Skeletal muscle satellite cell (primary cell): ENCODE results near the gene GPC6.

Experiments
- H3K27me3 ChIP-seq: 2 replicates; pipeline ENCODE4 v1.7.0; 2013; ENCODE audit warnings: low read length; ENCODE audit not compliant: control insufficient read depth, insufficient read depth
- H3K36me3 ChIP-seq: 2 replicates; pipeline ENCODE4 v1.7.0; 2013; ENCODE audit warnings: mild to moderate bottlenecking, control low read depth, low read length; ENCODE audit not compliant: insufficient read depth
- H3K4me1 ChIP-seq: 2 replicates; pipeline ENCODE4 v1.7.0; 2013; ENCODE audit warnings: low read length; ENCODE audit not compliant: control insufficient read depth, insufficient read depth
- H3K4me2 ChIP-seq: 2 replicates; pipeline ENCODE4 v1.7.0; 2013; ENCODE audit warnings: mild to moderate bottlenecking, low read length
- H3K4me3 ChIP-seq: 2 replicates; pipeline ENCODE4 v1.7.0; 2013; ENCODE audit warnings: low read length
- H3K9ac ChIP-seq: 2 replicates; pipeline ENCODE4 v1.7.0; 2013; ENCODE audit warnings: mild to moderate bottlenecking, low read depth, low read length, moderate library complexity
- H3K9me3 ChIP-seq: replicated peaks from 2 replicates; pipeline ENCODE4 v1.7.0; 2013; ENCODE audit warnings: mild to moderate bottlenecking, control low read depth, low read length

Gene GPC6

DNA sequence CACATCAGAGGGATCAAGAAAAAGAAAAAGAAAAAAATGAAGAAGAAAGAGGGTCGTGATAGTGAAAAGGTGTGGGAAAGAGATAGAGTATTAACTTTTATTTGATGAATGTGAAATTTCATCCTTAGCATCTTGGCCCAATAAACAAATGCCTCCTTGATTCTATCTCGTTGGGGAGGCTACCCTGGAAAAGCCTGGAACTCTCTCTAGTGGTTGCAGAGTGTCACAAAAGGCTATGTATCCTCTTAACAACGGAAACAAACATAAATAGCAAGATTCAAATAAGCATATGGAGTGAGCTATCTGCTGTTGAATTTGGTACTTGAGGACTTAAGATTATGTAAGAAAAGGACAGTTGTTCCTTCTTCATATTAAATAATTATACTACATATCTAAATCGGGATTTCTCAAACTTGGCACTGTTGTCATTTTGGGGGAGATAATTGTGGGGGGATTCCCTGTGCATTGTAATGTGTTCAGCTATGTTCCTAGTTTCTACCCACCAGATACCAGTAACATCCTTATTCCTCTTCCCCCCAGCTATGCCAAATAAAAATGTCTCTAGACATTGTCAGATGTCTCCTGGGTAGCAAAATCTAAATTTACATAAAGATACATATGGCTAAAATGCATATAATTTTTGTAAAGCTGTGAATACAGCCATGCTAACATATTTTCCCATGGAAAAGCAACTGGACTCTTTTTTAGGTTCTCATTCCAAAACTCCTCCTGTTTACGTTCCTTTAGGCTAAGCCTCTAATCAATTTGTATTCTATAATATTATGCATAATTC lies 695.7 kb downstream of the GPC6 start:
- Histone ChIP-seq H3K4me1 (no peaks in the 10 kb centered on the region), H3K9me3 (no peaks in the 10 kb centered on the region), H3K4me3 (no peak overlapping the region), H3K36me3 (no peaks in the 10 kb centered on the region), H3K9ac (no peak overlapping the region), H3K27me3 (no peaks in the 10 kb centered on the region), H3K4me2 (no peak overlapping the region)

DNA sequence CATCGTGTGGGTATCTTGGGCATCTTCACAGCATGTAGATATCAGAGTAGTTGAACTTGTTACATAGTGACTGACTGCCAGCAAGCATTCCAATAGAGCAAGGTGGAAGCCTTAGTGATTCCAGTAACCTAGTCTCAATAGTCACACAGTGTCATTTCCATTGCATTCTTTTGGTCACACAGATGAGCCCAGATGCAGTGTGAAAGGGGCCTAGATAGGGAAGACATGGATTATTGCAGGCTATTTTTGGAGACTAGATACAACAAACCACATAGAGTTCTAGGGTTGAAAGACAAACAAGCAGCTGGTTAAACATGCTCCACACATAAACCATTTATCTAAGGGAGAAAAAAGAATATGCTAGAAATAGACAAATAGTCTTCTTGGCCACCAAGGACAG lies 699.4 kb downstream of the GPC6 start:
- no peaks in the 10 kb centered on the region for H3K27me3 ChIP-seq

DNA sequence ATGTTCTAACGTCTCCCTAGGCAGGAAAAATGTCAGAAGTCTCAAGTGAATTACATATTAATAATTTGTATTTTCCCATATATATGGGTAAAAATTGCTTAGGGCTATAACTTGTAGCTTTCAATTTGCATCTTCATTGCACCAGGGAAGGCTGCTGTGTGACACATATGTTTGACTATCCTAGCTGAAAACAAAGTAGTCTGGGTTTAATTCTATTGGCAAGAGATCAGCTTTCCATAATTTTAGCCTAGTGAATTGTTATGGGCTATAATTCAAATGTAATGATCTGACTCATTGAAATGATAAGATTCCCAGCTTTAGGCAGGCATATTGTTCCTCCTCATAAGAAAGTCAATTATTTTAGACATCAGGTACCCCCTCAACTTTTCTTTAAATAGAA lies 699.8 kb downstream of the GPC6 start:
- Histone ChIP-seq H3K27me3 (no peaks in the 10 kb centered on the region), H3K4me2 (no peak overlapping the region), H3K36me3 (no peaks in the 10 kb centered on the region), H3K4me3 (no peak overlapping the region), H3K9ac (no peak overlapping the region), H3K9me3 (no peaks in the 10 kb centered on the region), H3K4me1 (no peaks in the 10 kb centered on the region)

More for the DNA sequence above, 699.4 kb downstream of the GPC6 start:
- Histone ChIP-seq H3K4me2 (no peak overlapping the region), H3K4me3 (no peak overlapping the region), H3K9ac (no peak overlapping the region), H3K9me3 (no peaks in the 10 kb centered on the region), H3K4me1 (no peaks in the 10 kb centered on the region), H3K36me3 (no peaks in the 10 kb centered on the region)

DNA sequence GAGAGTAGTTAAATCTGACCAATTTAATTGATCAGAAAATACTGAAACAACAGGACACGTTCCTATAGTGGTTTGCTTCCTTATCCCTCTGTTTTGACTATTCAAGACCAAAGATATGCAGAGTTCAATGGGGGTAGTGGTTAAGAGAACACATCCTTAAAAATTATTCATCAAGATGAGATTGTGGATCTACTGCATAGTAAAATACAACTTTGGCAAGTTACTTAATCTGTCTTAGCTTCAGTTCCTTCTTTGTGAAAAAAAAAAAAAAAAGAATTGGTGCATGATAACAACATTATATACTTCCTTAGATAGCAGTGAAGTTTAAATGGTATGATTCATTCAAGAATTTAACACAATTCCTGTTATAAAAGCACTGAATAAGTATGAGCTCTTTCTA lies 700.8 kb downstream of the GPC6 start:
- Histone ChIP-seq H3K4me1 (no peaks in the 10 kb centered on the region), H3K9me3 (no peaks in the 10 kb centered on the region), H3K9ac (no peak overlapping the region), H3K4me3 (no peak overlapping the region), H3K36me3 (no peaks in the 10 kb centered on the region), H3K4me2 (no peak overlapping the region), H3K27me3 (no peaks in the 10 kb centered on the region)

DNA sequence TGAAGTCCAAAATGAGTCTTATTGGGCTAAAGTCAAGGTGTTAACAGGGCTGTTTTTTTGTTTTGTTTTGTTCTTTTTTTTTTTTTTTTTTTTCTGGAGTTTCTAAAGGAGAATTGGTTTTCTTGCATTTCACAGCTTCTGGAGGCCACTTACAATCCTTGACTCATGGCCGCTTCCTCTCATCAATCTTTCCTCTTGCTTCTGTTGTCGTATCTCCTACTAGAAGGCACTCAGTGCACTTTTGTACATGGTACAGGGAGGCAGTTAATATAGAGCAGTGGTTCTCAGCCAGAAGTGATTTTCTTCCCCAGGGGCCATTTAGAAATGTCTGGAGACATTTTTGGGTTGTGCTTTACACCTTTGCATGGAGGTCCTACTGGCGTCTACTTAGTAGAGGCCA lies 706.3 kb downstream of the GPC6 start:
- Histone ChIP-seq H3K4me2 (no peak overlapping the region), H3K9ac (no peak overlapping the region), H3K9me3 (no peaks in the 10 kb centered on the region), H3K4me3 (no peak overlapping the region), H3K36me3 (no peaks in the 10 kb centered on the region), H3K4me1 (no peaks in the 10 kb centered on the region), H3K27me3 (no peaks in the 10 kb centered on the region)

DNA sequence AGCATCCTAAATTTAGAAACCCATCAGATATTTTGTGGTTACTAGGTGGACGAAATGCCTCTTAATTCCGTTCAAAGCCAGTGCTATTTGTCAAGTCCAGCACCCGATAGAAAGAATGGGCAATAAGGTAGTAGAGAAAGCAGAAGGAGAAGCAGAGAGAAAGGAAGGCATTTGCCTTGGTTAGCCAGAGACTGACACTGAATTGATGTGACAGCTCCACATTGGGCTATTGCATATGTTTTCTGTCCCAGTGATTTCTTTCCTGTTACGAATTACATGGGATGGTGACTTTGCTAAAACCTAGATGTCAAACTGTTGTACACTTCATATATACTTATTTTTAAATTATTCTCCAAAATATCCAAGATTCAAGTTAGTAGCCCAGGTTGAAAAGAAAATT lies 710.3 kb downstream of the GPC6 start:
- Histone ChIP-seq H3K27me3 (no peaks in the 10 kb centered on the region), H3K4me2 (no peak overlapping the region), H3K4me3 (no peak overlapping the region), H3K4me1 (no peaks in the 10 kb centered on the region), H3K9me3 (no peaks in the 10 kb centered on the region), H3K9ac (no peak overlapping the region), H3K36me3 (no peaks in the 10 kb centered on the region)

DNA sequence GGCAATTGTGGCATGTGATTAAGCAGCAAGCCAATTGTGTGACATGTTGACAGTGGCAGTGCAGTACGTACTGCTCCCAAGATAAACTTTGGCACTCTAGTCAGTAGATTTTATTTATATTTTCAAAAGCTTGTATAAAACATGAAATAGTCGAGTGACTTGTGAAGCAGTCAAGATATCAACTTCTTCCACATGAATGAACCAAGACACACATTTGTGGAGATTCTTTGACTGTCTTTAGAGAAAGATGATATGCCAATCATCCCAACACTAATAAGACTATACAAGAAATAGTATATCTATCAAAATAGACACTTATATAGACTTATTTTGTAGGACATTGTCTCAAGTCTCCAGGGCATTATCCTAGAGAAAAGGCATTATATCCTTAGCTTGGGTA lies 714.8 kb downstream of the GPC6 start:
- Histone ChIP-seq H3K27me3 (no peaks in the 10 kb centered on the region), H3K9ac (no peak overlapping the region), H3K36me3 (no peaks in the 10 kb centered on the region), H3K4me1 (no peaks in the 10 kb centered on the region), H3K4me3 (no peak overlapping the region), H3K9me3 (no peaks in the 10 kb centered on the region), H3K4me2 (no peak overlapping the region)

DNA sequence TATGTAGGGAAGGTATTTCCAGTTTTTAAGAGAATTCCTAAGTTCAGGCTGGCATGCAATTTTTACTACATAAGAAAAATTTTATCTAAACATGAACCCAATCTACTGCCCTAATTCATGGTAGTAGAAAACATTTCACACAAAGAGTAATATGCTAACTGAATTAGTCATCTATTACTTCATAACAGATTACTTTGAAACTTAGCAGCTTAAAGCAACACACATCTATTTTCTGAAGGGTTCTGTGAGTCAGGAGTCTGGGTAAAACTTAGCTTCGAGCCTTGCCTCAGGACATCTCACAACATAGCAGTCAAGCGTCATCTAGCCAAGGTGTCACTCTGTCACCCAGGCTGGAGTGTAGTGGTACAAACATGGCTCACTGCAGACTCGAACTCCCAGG lies 715.4 kb downstream of the GPC6 start:
- Histone ChIP-seq H3K4me3 (no peak overlapping the region), H3K36me3 (no peaks in the 10 kb centered on the region), H3K27me3 (no peaks in the 10 kb centered on the region), H3K9me3 (no peaks in the 10 kb centered on the region), H3K9ac (no peak overlapping the region), H3K4me2 (no peak overlapping the region), H3K4me1 (no peaks in the 10 kb centered on the region)

DNA sequence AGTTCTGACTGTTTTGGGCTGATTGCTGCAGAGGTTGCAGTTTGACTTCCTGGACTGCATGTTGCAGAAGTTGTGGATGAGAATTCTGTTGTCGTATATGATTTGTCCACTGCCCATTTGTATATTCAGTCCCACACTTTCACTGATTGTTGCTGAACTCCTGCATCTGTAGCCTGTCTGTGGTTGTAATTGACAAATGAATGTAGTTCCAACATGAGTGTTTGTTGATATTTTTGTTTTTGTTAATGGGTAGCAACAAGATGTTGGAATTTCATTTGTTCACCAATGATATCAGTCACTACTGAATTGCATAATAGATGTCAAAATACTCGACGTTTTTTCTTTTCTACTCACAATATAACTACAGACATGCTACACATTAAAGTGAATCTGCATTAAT lies 719.0 kb downstream of the GPC6 start:
- H3K9me3 ChIP-seq: no peaks in the 10 kb centered on the region
- H3K36me3 ChIP-seq: no peaks in the 10 kb centered on the region
- H3K4me1 ChIP-seq: no peaks in the 10 kb centered on the region
- no peak overlapping the region for H3K9ac ChIP-seq
- no peaks in the 10 kb centered on the region for H3K27me3 ChIP-seq
- H3K4me2 ChIP-seq: no peak overlapping the region
- H3K4me3 ChIP-seq: no peak overlapping the region

DNA sequence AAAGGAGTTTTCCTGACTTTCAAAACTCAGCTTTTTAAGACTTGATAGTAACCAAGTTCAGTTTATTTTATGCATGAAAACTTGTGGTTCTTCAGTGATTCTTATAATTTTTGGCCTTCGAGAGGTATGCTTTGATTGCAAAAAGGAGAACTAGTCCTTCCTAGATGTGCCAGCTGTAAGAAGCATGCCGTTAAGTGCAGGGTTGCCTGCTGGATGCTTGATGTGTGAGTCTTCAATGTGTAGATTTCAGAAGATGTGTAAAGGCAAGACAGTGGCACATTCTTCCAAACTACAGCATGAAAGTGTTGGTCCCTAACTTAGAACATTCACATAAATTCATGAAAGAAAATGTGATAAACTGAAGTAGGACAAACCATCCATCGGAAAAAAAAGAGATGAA lies 720.4 kb downstream of the GPC6 start:
- Histone ChIP-seq H3K27me3 (no peaks in the 10 kb centered on the region), H3K4me2 (no peak overlapping the region), H3K9me3 (no peaks in the 10 kb centered on the region), H3K4me3 (no peak overlapping the region), H3K9ac (no peak overlapping the region), H3K36me3 (no peaks in the 10 kb centered on the region), H3K4me1 (no peaks in the 10 kb centered on the region)

DNA sequence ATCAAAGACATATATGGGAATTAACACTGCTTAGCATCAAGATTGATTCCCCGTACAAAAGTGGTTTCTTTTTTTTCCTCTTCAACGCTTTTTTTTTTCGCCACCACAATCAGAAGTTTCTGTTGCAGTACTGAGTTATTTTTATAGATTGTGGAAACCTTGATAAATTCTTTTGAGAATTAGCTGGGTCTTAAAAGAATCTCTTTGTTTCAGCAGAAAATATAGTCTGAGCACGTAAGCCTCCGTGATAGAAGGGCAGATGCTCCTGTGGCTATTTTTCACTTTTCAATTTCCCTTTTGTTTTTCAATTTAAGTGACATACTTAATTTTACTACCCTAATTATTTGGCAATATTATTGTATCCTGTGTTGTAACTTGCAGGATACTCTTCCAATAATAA lies 721.0 kb downstream of the GPC6 start:
- Histone ChIP-seq H3K27me3 (no peaks in the 10 kb centered on the region), H3K9me3 (no peaks in the 10 kb centered on the region), H3K36me3 (no peaks in the 10 kb centered on the region), H3K4me2 (no peak overlapping the region), H3K9ac (no peak overlapping the region), H3K4me1 (no peaks in the 10 kb centered on the region), H3K4me3 (no peak overlapping the region)

DNA sequence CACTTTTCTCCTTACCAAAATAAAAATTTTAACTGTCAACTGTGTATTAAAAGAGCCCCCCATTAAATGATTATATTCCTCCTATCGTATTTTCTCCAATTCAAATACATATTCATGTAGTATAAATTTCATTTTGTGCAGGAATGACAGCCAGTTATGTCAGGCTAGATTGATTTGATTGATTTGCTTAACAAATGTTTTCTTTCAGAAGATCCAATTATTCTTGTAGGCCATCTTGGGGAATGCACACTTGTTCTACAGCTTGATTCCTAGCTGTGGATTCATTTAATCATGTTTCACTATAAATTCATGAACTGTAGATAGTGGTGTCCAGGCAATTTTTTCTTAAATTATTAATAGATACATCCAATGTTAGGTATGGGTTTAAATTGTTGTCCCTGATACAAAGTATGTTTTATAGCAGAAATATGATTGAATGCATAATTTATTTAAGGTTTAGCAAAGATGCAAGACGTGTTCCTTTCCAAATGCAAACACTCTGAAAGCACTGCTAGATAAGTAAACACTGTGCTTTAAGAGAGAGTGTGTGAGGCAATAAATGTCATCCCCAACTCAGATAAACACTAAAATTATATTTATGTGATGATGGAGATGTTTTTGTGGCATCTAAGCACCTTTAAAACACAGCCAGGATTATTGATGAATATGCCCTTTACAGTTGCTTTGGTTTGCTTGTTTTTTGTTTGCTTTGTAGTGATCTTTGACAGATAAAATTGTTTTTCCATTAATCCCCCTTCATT lies 721.7 kb downstream of the GPC6 start:
- no peaks in the 10 kb centered on the region for H3K4me1 ChIP-seq
- no peak overlapping the region for H3K9ac ChIP-seq
- H3K27me3 ChIP-seq: no peaks in the 10 kb centered on the region
- no peak overlapping the region for H3K4me3 ChIP-seq
- H3K4me2 ChIP-seq: no peak overlapping the region
- no peaks in the 10 kb centered on the region for H3K36me3 ChIP-seq
- no peaks in the 10 kb centered on the region for H3K9me3 ChIP-seq
